Ammon's horn (tissue), 1 donor: ENCODE data around the gene RPA3.

ENCODE experiments used
- DNase-seq: peaks from one replicate; pipeline ENCODE4 v3.0.0-alpha.2; 2016; ENCODE audit warnings: low spot score

The RPA3 gene

GRCh38 chr7:7732621-7733281, 14.3 kb upstream of the RPA3 start:
- no peak for DNase-seq

- DNase-seq: no peak
Observed at GRCh38 chr7:7731732-7732131, 13.3 kb upstream of the RPA3 start.

- no peak for DNase-seq
Observed at GRCh38 chr7:7720750-7721621, 2.6 kb upstream of the RPA3 start.

- DNase-seq: no peak
Observed at GRCh38 chr7:7720193-7720592, 1.8 kb upstream of the RPA3 start.

- DNase-seq: peak; percentile 76
Observed at GRCh38 chr7:7719236-7719635, 829 bp upstream of the RPA3 start.

- DNase-seq: no peak
Observed at GRCh38 chr7:7713730-7714129, 4.7 kb downstream of the RPA3 start.

GRCh38 chr7:7710469-7710868, 7.9 kb downstream of the RPA3 start:
- no peak for DNase-seq

- DNase-seq: no peak
Observed at GRCh38 chr7:7709291-7709690, 9.1 kb downstream of the RPA3 start.

GRCh38 chr7:7707806-7708205, 10.6 kb downstream of the RPA3 start:
- DNase-seq: no peak

GRCh38 chr7:7707246-7707645, 11.2 kb downstream of the RPA3 start:
- no peak for DNase-seq

GRCh38 chr7:7706556-7707172, 11.7 kb downstream of the RPA3 start:
- peak; percentile 35 for DNase-seq

- no peak for DNase-seq
Observed at GRCh38 chr7:7706101-7706511, 12.3 kb downstream of the RPA3 start.

- DNase-seq: no peak
Observed at GRCh38 chr7:7705318-7705717, 13.1 kb downstream of the RPA3 start.

GRCh38 chr7:7704867-7705266, 13.5 kb downstream of the RPA3 start:
- DNase-seq: no peak

- no peak for DNase-seq
Observed at GRCh38 chr7:7703427-7703826, 15.0 kb downstream of the RPA3 start.

GRCh38 chr7:7702826-7703225, 15.6 kb downstream of the RPA3 start:
- DNase-seq: no peak

GRCh38 chr7:7701527-7701926, 16.9 kb downstream of the RPA3 start:
- no peak for DNase-seq

- no peak for DNase-seq
Observed at GRCh38 chr7:7699970-7700369, 18.4 kb downstream of the RPA3 start.

GRCh38 chr7:7699380-7699779, 19.0 kb downstream of the RPA3 start:
- DNase-seq: no peak

- DNase-seq: no peak
Observed at GRCh38 chr7:7698930-7699329, 19.5 kb downstream of the RPA3 start.

GRCh38 chr7:7696458-7697119, 21.8 kb downstream of the RPA3 start:
- DNase-seq: no peak

GRCh38 chr7:7695111-7695817, 23.1 kb downstream of the RPA3 start:
- no peak for DNase-seq
